H1 (cell line): ENCODE data around the gene UTRN. TPM values are rescaled to one million over a fixed set of nuclear protein-coding genes. Genes with fewer than 3 reads are reported as not detected.

ENCODE experiments used
- CTCF ChIA-PET: fragments of 300-600 bp; sonication (Branson Sonifier 250); formaldehyde crosslinking; loops from one replicate; lab custom pipeline; 2021; ENCODE audit not compliant: partially characterized antibody; lab: Charles Lee
- POLR2A ChIA-PET: fragments of 300-600 bp; sonication (Branson Sonifier 250); formaldehyde crosslinking; loops from one replicate; lab custom pipeline; 2021; ENCODE audit warnings: inconsistent platforms; ENCODE audit not compliant: partially characterized antibody; lab: Charles Lee
- DNase-seq, 2 experiments: peaks; one replicate each; pipeline versions ENCODE4 v3.0.0 to v3.0.0-alpha.2; 2010 to 2022; ENCODE audit warnings: low spot score in 2 of 2, low read depth in 1 of 2, mixed read lengths in 1 of 2
- FAIRE-seq: peaks from 2 replicates; lab custom pipeline; 2011; peaks lifted over from hg19 to GRCh38; lab: Jason Lieb, UNC
- H2AFZ ChIP-seq: 2 replicates; pipeline ENCODE4 v1.8.1; 2012; ENCODE audit warnings: low read length, inconsistent platforms
- H2AK5ac ChIP-seq: 2 replicates; pipeline ENCODE4 v1.6.1; 2013; ENCODE audit warnings: low read depth, low read length
- H2BK120ac ChIP-seq: replicated peaks from 2 replicates; pipeline ENCODE3; 2013; ENCODE audit warnings: low read depth, low read length, inconsistent platforms
- H2BK12ac ChIP-seq: 2 replicates; pipeline ENCODE4 v1.6.1; 2013; ENCODE audit warnings: low read depth, low read length
- H2BK15ac ChIP-seq: 2 replicates; pipeline ENCODE4 v1.6.1; 2013; ENCODE audit warnings: low read length
- H2BK20ac ChIP-seq: 2 replicates; pipeline ENCODE4 v1.6.1; 2013; ENCODE audit warnings: low read length
- H2BK5ac ChIP-seq: 2 replicates; pipeline ENCODE4 v1.6.1; 2013; ENCODE audit warnings: low read depth, low read length
- H3K14ac ChIP-seq: 2 replicates; pipeline ENCODE4 v1.6.1; 2013; ENCODE audit warnings: inconsistent platforms; ENCODE audit not compliant: insufficient read length
- H3K18ac ChIP-seq: 2 replicates; pipeline ENCODE4 v1.6.1; 2013; ENCODE audit warnings: low read length; ENCODE audit errors: extremely low read depth
- H3K23ac ChIP-seq: 2 replicates; pipeline ENCODE4 v1.6.1; 2013; ENCODE audit warnings: inconsistent platforms; ENCODE audit not compliant: insufficient read length
- H3K23me2 ChIP-seq: 2 replicates; pipeline ENCODE4 v1.6.1; 2013; ENCODE audit warnings: low read depth, low read length
- H3K27ac ChIP-seq: 2 replicates; pipeline ENCODE4 v1.6.1; 2011; ENCODE audit warnings: low read depth, low read length, inconsistent platforms
- H3K27me3 ChIP-seq, 4 experiments: replicated peaks in 1 of 4; 1 replicate in 1 of 4; 2 replicates in 3 of 4; pipeline versions ENCODE4 v1.6.1 to v1.8.1; 2011 to 2013; ENCODE audit warnings: low read length in 3 of 4, mild to moderate bottlenecking in 3 of 4, inconsistent platforms in 2 of 4, mixed read lengths in 2 of 4, moderate library complexity in 1 of 4; ENCODE audit not compliant: control insufficient read depth in 3 of 4, insufficient read depth in 3 of 4; ENCODE audit errors: extremely low read depth in 1 of 4
- H3K36me3 ChIP-seq, 4 experiments: 2 replicates each; pipeline versions ENCODE4 v1.6.1 to v1.8.1; 2011 to 2013; ENCODE audit warnings: mild to moderate bottlenecking in 4 of 4, low read length in 3 of 4, moderate library complexity in 2 of 4, control low read depth in 1 of 4, inconsistent platforms in 1 of 4; ENCODE audit not compliant: insufficient read depth in 4 of 4, control insufficient read depth in 2 of 4
- H3K4ac ChIP-seq: replicated peaks from 2 replicates; pipeline ENCODE3; 2013; ENCODE audit warnings: low read length, low read depth, mixed read lengths, inconsistent platforms; ENCODE audit not compliant: insufficient read length
- H3K4me1 ChIP-seq, 4 experiments: replicated peaks in 1 of 4; 1 replicate in 1 of 4; 2 replicates in 3 of 4; pipeline versions ENCODE4 v1.6.1 to v1.8.1; 2011 to 2013; ENCODE audit warnings: low read length in 3 of 4, inconsistent platforms in 2 of 4, mixed read lengths in 1 of 4; ENCODE audit not compliant: insufficient read depth in 4 of 4, control insufficient read depth in 3 of 4
- H3K4me2 ChIP-seq, 2 experiments: 2 replicates each; pipeline versions ENCODE4 v1.6.1 to v1.8.1; 2011 to 2013; ENCODE audit warnings: low read depth in 2 of 2, low read length in 2 of 2, control low read depth in 1 of 2, inconsistent platforms in 1 of 2, mild to moderate bottlenecking in 1 of 2; ENCODE audit not compliant: insufficient read depth in 1 of 2
- H3K4me3 ChIP-seq, 4 experiments: fragments of 200-600, 300-600 bp in 1 of 4; sonication (generic), shearing (Covaris generic), sonication (Bioruptor Twin) in 1 of 4; 2 replicates each; pipeline versions ENCODE4 v1.5.1 to v1.8.1; 2011 to 2016; ENCODE audit warnings: low read length in 4 of 4, low read depth in 3 of 4, control low read depth in 2 of 4, inconsistent platforms in 2 of 4, mild to moderate bottlenecking in 2 of 4, mixed read lengths in 1 of 4, moderate library complexity in 1 of 4; ENCODE audit not compliant: insufficient read depth in 2 of 4; ENCODE audit errors: extremely low read depth in 1 of 4
- H3K56ac ChIP-seq: replicated peaks from 2 replicates; pipeline ENCODE3; 2013; ENCODE audit warnings: low read depth, mild to moderate bottlenecking, mixed read lengths, low read length, inconsistent platforms; ENCODE audit not compliant: insufficient read length
- H3K79me1 ChIP-seq: 2 replicates; pipeline ENCODE4 v1.6.1; 2013; ENCODE audit warnings: low read depth, low read length, control low read depth
- H3K79me2 ChIP-seq, 2 experiments: 2 replicates each; pipeline versions ENCODE4 v1.6.1 to v1.8.1; 2012 to 2013; ENCODE audit warnings: low read length in 2 of 2, mild to moderate bottlenecking in 2 of 2, inconsistent platforms in 1 of 2; ENCODE audit not compliant: insufficient read depth in 2 of 2, control insufficient read depth in 1 of 2
- H3K9ac ChIP-seq, 4 experiments: replicated peaks in 1 of 4; 1 replicate in 1 of 4; 2 replicates in 3 of 4; pipeline versions ENCODE4 v1.6.1 to v1.8.1; 2011 to 2013; ENCODE audit warnings: low read depth in 3 of 4, low read length in 3 of 4, control low read depth in 2 of 4, mild to moderate bottlenecking in 2 of 4, moderate library complexity in 2 of 4, inconsistent platforms in 1 of 4; ENCODE audit errors: extremely low read depth in 1 of 4
- H3K9me3 ChIP-seq, 2 experiments: 2 replicates each; pipeline versions ENCODE4 v1.6.1 to v1.8.1; 2012 to 2013; ENCODE audit warnings: mild to moderate bottlenecking in 2 of 2, moderate library complexity in 2 of 2, control low read depth in 1 of 2, inconsistent platforms in 1 of 2, low read depth in 1 of 2, low read length in 1 of 2, mixed read lengths in 1 of 2; ENCODE audit not compliant: insufficient read depth in 2 of 2
- H4K20me1 ChIP-seq, 2 experiments: replicated peaks in 1 of 2; 2 replicates each; pipeline versions ENCODE3 to v1.8.1; 2011 to 2013; ENCODE audit warnings: inconsistent platforms in 2 of 2, low read length in 2 of 2, mild to moderate bottlenecking in 1 of 2; ENCODE audit not compliant: insufficient read depth in 2 of 2, control insufficient read depth in 1 of 2
- H4K5ac ChIP-seq: 2 replicates; pipeline ENCODE4 v1.6.1; 2013; ENCODE audit warnings: low read length, low read depth, mixed read lengths, inconsistent platforms; ENCODE audit not compliant: insufficient read length
- H4K8ac ChIP-seq: 2 replicates; pipeline ENCODE4 v1.8.0; 2013; ENCODE audit warnings: mild to moderate bottlenecking, moderate library complexity, low read length, inconsistent platforms; ENCODE audit not compliant: insufficient read depth; ENCODE audit errors: extremely low read depth
- H4K91ac ChIP-seq: replicated peaks from 2 replicates; pipeline ENCODE3; 2013; ENCODE audit warnings: low read length, mixed read lengths, inconsistent platforms; ENCODE audit not compliant: insufficient read length
- EZH2 ChIP-seq: fragments of 200-600 bp; sonication (generic); IDR thresholded peaks from 2 replicates; pipeline ENCODE4 v1.7.1; 2012; ENCODE audit warnings: low read depth, mild to moderate bottlenecking, moderate library complexity, low read length, inconsistent platforms; ENCODE audit not compliant: severe bottlenecking
- GABPA ChIP-seq: IDR thresholded peaks from 2 replicates; pipeline ENCODE4 v1.6.1; 2011; ENCODE audit warnings: mild to moderate bottlenecking, low read length, moderate library complexity, borderline replicate concordance; ENCODE audit not compliant: insufficient read depth
- SRF ChIP-seq: IDR thresholded peaks from 2 replicates; pipeline ENCODE4 v1.6.1; 2011; ENCODE audit warnings: mild to moderate bottlenecking, low read depth, low read length, moderate library complexity
- WGBS, 2 experiments: shearing (Covaris generic) in 1 of 2; methylation state at CpG; one replicate each; pipeline versions ENCODE4 v1.1.6 to v1.1.7; 2013 to 2015; ENCODE audit warnings: low lambda C conversion rate in 2 of 2, mixed read lengths in 2 of 2, inconsistent platforms in 1 of 2, low coverage in 1 of 2, missing lambda C conversion rate in 1 of 2; ENCODE audit not compliant: insufficient replicate concordance in 2 of 2, insufficient coverage in 1 of 2, insufficient read length in 1 of 2; ENCODE audit errors: extremely low coverage in 1 of 2, missing lambda C conversion rate in 1 of 2; 5-methylcytosine and 5-hydroxymethylcytosine counted together
- polyA plus RNA-seq, 7 experiments: library from polyadenylated mRNA; depleted of rRNA in 3 of 7; stranded (reverse) in 5 of 7; unstranded in 2 of 7; fragments of >200 nt in 5 of 7; fragments of 200-250 nt in 2 of 7; gene quantifications; 1 replicate in 5 of 7; 2 replicates in 1 of 7; 4 replicates in 1 of 7; pipeline versions ENCODE4 v1.2.1 to v1.2.3, GENCODE V29; 2011 to 2013; ENCODE audit warnings: missing spikeins in 2 of 7, mixed read lengths in 2 of 7
- total RNA-seq: library from RNA; stranded (reverse); fragmentation: NEBNext Ultra II Directional; extraction: Animal tissue kit (Norgen Biotek cat#: 25700); gene quantifications from 2 replicates; pipeline ENCODE4 v1.2.1, GENCODE V29; 2021

Gene UTRN
- total and polyA plus RNA-seq, 2 of the 8 experiments (the other 6 are each of a cell fraction or from before 2014, with no cell fraction given), result 25.0 to 112 TPM

- no peak overlapping the region for H3K4me2 ChIP-seq
- no peak overlapping the region for H3K4me3 ChIP-seq
- no peaks in the 10 kb centered on the region for H4K20me1 ChIP-seq
- no peaks in the 10 kb centered on the region for H3K4me1 ChIP-seq
- TF ChIP-seq EZH2 (no peak), GABPA (no peak), SRF (no peak)
- H3K4ac ChIP-seq, result no peak overlapping the region
- H4K91ac ChIP-seq, result no peak overlapping the region
- H2AFZ ChIP-seq, result no peak overlapping the region
- no peak overlapping the region for H3K18ac ChIP-seq
- no peaks in the 10 kb centered on the region; the same call in 1 of the 2 replicates for H3K23me2 ChIP-seq
- no peak overlapping the region for H2AK5ac ChIP-seq
- no peak overlapping the region for H3K27ac ChIP-seq
- H2BK12ac ChIP-seq, result no peak overlapping the region
- H3K79me1 ChIP-seq, result no peaks in the 10 kb centered on the region
- no peak overlapping the region for H3K9ac ChIP-seq
- peaks cover 0 to 29% (median 6%) of the 10 kb centered on the region in 4 experiments; a peak in 4 of 8 replicates for H3K36me3 ChIP-seq
- H3K27me3 ChIP-seq, result no peaks in the 10 kb centered on the region; a peak in 1 of 7 replicates
- no peak overlapping the region for H2BK5ac ChIP-seq
- FAIRE-seq (no peak), DNase-seq (no peak)
- H3K9me3 ChIP-seq, result peaks cover 7 to 10% of the 10 kb centered on the region in 2 experiments; a peak in 3 of 4 replicates
- no peak overlapping the region for H3K23ac ChIP-seq
- H3K56ac ChIP-seq, result no peak overlapping the region
- POLR2A ChIA-PET, result no interaction called here
- H2BK15ac ChIP-seq, result no peak overlapping the region
- H2BK120ac ChIP-seq, result no peak overlapping the region
- no peak overlapping the region for H3K14ac ChIP-seq
- H2BK20ac ChIP-seq, result no peak overlapping the region
- CTCF ChIA-PET, result interaction anchor here (1.0 to 1.3 kb wide), 3 partner anchors 78 to 185 kb away, joined by 3 read pairs; no protein-coding TSS in a partner anchor
- WGBS, 2 experiments, result 79% methylated on average over 2 of the region's 2 CpGs; no CpG with 5 or more reads in 1 of the 2 experiments
- H4K5ac ChIP-seq, result no peak overlapping the region
- no peak overlapping the region for H4K8ac ChIP-seq
- no peaks in the 10 kb centered on the region; a peak in 1 of 4 replicates for H3K79me2 ChIP-seq
Measured at GRCh38 chr6:144296973-144297372, 11.8 kb downstream of the UTRN start.
